ENCODE data around the gene USP48.
"Not testable (repeated sequence)": the region's sequence is repeated elsewhere in the genome, so short reads cannot be mapped to it uniquely, and the experiment has no call there.

Gene USP48

GRCh38 chr1:21814981-21815582 lies 32.1 kb upstream of the USP48 start:
- DNase-seq (ENCODE audit: low read depth in 2 of 2): no peak

GRCh38 chr1:21814241-21814918 lies 31.4 kb upstream of the USP48 start:
- peak in 1 of 2 donors; percentile 8 for DNase-seq (ENCODE audit: low read depth in 2 of 2)

DNA sequence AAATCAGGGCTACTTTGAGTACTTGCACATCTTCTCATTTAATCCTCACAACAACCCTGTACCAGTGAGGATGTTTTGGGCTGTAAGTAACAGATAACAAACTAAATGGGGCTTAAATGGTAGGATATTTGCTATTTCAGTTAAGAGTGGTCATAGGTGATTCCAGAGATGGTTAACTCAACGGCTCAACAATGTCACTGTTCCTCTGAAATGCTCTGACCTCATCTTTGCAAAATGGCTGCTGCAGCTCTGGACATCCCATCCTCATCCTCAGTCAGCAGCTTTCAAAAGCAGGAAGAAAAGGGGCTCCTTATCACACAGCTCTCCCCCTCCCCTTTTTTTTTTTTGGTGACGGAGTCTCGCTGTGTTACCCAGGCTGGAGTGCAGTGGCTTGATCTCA lies 30.6 kb upstream of the USP48 start:
- DNase-seq (ENCODE audit: low read depth in 2 of 2): no peak

DNA sequence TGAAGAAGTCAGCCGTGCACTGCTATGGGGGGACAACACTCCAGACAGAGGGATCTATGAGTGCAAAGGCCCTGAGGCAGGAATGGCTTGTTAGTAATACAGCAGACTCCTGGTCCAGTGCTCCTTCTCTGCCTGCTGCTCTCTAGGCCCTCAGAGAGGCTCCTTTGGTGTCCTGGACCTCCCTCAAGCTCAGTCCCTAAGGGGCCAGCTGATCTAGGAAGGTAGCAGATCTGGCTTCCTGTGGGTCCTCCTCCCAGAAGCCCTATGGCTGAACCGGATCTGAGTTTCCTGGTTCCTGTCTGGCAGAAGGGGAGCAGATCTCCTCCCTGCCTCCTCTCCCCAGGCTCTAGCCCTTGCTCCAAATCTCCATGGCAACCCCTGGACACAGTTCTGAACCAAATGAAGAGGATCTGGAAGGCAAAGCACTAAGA lies 28.9 kb upstream of the USP48 start, which contains the start of gene LDLRAD2:
TSS of gene LDLRAD2 (plus strand) at position 391 of the 431 bp plus-strand sequence. CDS start 187 bp downstream, outside the sequence.
- no peak for DNase-seq (ENCODE audit: low read depth in 2 of 2)

DNA sequence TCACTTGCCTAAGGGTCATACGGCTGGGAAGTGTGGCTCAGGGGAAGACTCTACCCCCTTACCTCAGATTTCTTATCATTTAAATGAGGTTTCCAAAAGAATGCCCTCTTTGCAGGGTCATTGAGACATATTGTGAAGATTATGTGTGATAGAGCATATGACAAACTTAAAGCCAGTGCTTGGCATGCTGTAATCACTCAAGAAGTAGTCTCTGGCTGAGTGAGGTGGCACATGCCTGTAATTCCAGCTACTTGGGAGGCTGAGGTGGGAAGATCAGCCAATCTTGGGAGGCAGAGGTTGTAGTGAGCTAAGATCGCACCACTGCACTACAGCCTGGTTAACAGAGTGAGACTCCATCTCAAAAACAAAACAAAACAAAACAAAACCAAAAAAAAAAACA lies 21.6 kb upstream of the USP48 start:
- no peak for DNase-seq (ENCODE audit: low read depth in 2 of 2)

GRCh38 chr1:21801100-21801499 lies 18.2 kb upstream of the USP48 start:
- no peak for DNase-seq (ENCODE audit: low read depth in 2 of 2)

GRCh38 chr1:21799730-21800129 lies 16.8 kb upstream of the USP48 start:
- DNase-seq (ENCODE audit: low read depth in 2 of 2): no peak

DNA sequence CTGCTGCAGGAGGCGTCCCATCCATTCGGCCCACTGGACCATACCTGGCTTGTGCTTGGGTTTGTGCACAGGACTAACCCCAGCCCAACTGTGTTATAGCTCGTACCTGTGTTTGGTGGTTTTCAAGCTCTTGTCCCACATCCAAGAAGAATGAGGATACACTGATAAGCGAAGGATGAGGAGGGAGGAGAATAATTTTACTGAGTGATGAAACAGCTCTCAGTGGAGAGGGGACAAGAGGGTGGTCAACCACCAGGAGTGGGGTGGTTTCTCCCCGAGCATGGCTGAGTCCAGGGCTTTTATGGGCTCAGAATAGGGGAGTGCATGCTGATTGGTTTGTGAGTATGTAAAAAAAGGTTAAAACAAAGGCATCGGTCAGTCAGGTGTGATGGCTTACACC lies 12.1 kb upstream of the USP48 start:
- no peak for DNase-seq (ENCODE audit: low read depth in 2 of 2)

GRCh38 chr1:21794656-21795055 lies 11.7 kb upstream of the USP48 start:
- DNase-seq (ENCODE audit: low read depth in 2 of 2): no peak

DNA sequence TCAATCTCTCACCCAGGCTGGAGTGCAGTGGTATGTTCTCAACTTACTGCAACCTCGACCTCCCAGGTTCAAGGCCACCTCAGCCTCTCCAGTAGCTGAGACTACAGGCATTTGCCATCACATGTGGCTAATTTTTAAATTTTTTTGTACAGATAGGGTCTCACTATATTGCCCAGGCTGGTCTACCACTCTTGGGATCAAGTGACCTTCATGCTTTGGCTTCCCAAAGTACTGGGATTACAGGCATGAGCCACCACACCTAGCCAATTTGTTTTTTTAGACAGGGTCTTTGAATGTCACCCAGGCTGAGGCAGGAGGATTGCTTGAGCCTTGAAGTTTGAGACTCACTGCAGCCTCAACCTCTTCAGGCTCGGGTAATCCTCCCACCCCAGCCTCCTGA lies 10.2 kb upstream of the USP48 start:
- DNase-seq (ENCODE audit: low read depth in 2 of 2): no peak

- no peak for DNase-seq (ENCODE audit: low read depth in 2 of 2)
Observed at GRCh38 chr1:21786640-21787039, 3.7 kb upstream of the USP48 start.

DNA sequence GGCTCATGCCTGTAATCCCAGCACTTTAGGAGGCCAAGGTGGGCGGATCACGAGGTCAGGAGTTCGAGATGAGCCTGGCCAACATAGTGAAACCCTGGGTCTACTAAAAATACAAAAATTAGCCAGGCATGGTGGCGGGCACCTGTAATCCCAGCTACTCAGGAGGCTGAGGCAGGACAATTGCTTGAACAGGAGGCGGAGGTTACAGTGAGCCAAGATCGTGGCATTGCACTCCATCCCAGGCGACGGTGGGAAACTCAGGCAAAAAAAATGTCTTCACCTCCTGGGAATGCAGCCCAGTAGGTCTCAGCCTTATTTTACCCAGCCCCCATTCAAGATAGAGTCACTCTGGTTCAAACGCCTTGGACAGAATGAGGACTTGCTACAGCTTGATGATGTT lies 2.8 kb upstream of the USP48 start:
- not testable (repeated sequence) for DNase-seq (ENCODE audit: low read depth in 2 of 2)

DNA sequence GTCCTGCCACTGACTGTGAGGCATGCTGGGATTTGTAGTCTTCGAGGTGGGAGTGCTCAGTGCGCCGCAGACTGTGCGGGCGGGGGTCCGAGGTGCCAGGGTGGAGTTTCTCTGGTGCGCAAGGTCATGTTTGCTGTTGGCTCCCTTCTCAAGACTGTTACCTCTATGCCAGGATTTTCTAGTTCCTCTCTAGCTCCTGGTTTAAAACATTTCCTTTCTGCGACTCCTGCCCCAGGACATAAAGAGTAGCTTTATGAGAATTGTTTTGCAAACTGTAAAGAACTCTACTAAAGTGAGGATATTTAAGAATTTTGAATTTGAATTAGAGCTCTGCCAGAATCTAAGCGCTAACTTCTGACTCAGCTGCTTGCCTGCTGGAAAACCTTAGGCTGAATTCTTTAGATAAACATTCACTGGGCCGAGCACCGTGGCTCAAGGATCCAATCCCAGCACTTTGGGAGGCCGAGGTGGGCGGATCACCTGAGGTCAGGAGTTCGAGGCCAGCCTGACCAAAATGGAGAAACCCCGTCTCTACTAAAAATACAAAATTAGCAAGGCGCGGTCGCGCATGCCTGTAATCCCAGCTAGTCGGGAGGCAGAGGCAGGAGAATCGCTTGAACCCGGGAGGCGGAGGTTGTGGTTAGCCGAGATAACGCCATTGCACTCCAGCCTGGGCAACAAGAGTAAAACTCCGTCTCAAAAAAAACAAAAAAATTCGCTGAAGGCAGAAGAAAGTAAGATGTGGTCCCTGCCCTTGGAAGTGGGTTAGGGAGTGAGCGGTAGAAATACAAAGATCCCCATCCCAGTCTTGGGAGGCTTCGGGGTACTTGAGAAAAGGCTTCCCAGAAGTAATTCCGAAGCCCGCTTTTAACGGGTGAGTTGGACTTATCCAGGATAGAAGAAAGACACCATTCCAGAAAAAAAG lies 992 bp upstream of the USP48 start:
- no peak for DNase-seq (ENCODE audit: low read depth in 2 of 2)

DNA sequence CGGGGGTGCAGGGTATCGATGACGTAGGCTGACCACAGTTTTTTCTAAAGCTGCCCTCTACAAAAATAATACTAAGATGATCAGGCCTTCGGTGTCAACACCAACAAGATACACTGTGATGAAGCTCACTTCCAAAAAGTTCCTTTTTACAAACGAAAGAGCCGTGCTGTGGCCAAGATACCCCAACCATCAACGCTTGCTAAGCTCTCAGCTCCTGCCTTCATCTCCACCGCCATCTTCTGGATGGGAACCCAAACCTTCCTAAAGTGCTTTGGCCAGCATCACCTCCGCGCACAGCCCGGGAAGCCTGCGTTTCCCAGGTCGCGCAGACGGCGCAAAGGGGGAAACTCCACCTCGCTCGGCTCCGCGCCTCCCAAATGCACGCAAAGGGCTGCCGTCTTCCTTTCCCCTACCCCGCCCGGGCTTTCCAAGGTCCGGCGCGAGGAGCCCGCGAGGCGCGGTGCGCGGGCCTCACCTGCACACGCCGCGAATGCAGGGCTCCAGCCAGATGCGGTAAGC lies 541 bp downstream of the USP48 start:
- DNase-seq (ENCODE audit: low read depth in 2 of 2): peak; percentile 34 to 43

DNA sequence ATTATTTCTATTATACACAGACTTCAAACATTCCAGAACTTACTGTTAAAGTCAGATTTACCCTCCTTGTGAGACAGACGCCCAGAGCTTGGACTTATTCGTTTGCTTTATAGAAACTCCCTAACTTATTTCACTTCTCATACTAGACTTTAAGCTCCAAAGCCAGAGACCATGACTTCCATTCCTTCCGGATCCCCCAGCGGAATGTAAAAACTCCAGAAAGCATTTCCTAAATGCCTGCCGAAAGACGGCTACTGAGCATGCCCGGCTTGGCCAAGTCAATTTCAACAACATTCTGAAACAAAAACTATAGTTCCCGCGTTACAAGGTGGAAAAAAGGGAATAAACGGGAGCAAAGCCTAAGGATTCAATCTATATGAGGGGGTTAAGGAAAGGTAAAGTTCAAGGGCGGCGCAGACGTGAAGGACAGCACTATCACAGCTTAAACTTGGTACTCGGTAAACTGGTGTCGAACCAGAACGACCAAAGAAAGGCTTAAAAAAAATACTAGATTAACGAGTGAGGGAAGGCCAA lies 1.1 kb downstream of the USP48 start:
- DNase-seq (ENCODE audit: low read depth in 2 of 2): no peak

GRCh38 chr1:21779613-21780521 lies 3.1 kb downstream of the USP48 start:
- DNase-seq (ENCODE audit: low read depth in 2 of 2): peak in 1 of 2 donors; percentile 52

DNA sequence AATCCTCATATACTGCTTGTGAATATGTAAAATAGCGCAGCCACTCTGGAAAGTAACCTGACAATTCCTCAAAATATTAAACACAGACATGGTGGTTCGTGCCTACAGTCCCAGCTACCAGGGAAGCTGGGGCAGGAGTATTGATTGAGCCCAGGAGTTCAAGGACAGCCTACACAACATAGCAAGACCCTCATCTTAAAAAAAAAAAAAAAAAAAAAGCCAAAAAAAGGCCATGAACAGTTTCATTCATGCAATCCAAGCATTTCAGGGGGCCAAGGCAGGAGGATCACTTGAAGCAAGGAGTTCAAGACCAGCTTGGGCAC lies 4.6 kb downstream of the USP48 start:
- no peak for DNase-seq (ENCODE audit: low read depth in 2 of 2)

DNA sequence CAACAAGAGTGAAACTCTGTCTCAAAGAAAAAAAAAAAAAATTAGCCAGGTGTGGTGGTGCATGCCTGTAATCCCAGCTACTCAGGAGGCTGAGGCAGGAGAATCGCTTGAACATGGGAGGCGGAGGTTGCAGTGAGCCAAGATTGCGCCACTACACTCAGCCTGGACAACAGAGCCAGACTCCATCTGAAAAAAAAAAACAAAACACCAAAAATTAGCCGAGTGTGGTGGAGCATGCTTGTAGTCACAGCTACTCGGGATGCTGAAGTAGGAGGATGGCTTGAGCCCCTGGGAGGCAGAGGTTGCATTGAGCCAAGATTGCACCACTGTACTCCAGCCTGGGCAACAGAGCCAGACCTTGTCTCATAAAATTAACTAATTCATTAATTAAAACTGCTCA lies 6.0 kb downstream of the USP48 start:
- not testable (repeated sequence) for DNase-seq (ENCODE audit: low read depth in 2 of 2)

GRCh38 chr1:21775985-21776562 lies 6.9 kb downstream of the USP48 start:
- no peak for DNase-seq (ENCODE audit: low read depth in 2 of 2)

- DNase-seq (ENCODE audit: low read depth in 2 of 2): no peak
Observed at GRCh38 chr1:21775550-21775914, 7.4 kb downstream of the USP48 start.
